ENCODE data around the gene TBC1D1. TPM values are rescaled to one million over a fixed set of nuclear protein-coding genes. Genes with fewer than 3 reads are reported as not detected.

Gene TBC1D1
- total and polyA plus RNA-seq, 2 donors (not counting 3 experiments of a cell fraction or from before 2014, with no cell fraction given), result 63.5 to 116 TPM

DNA sequence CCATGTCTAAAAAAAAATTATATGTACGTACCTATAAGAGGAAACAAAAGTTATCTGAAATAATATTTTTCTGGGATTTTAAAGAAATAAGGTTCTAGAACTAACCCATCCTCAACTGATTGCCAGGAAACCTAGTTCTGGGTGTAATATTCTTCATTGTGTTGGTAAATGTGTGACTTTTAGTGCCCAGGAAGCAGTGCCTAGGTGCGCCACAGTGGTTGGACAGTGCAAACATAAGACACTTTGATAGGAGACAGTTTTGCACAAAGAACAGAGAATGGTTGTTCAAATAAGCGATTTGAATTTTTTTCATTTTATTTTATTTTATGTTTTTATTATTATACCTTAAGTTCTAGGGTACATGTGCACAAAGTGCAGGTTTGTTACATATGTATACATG lies 47.3 kb downstream of the TBC1D1 start:
- Histone ChIP-seq H3K4me1 (ENCODE audit: control insufficient read depth, extremely low read depth, insufficient read depth, low read length) (no peaks in the 10 kb centered on the region), H3K36me3 (ENCODE audit: control insufficient read depth in 2 of 2, extremely low read depth in 1 of 2, insufficient read depth in 2 of 2, low read length in 2 of 2) (no peaks in the 10 kb centered on the region), H3K4me3 (replicated peaks in 1 of 3; ENCODE audit: insufficient read depth in 1 of 3, low read depth in 1 of 3, low read length in 3 of 3) (no peak overlapping the region), H3K9me3 (replicated peaks; ENCODE audit: control insufficient read depth, insufficient read depth, low read length) (no peaks in the 10 kb centered on the region), H3K79me2 (ENCODE audit: control insufficient read depth, insufficient read depth, low read length) (no peaks in the 10 kb centered on the region), H3K9ac (replicated peaks; ENCODE audit: extremely low read depth, insufficient read depth, low read length) (no peak overlapping the region), H3K9me1 (replicated peaks; ENCODE audit: control insufficient read depth, extremely low read depth, insufficient read depth, low read length) (no peaks in the 10 kb centered on the region), H2AFZ (ENCODE audit: low read depth, low read length) (no peak overlapping the region), H4K20me1 (replicated peaks; ENCODE audit: control insufficient read depth, extremely low read depth, insufficient read depth, low read length) (no peaks in the 10 kb centered on the region), H3K27ac (ENCODE audit: insufficient read depth, low read depth, low read length) (no peak overlapping the region), H3K4me2 (ENCODE audit: insufficient read depth, low read length) (no peak overlapping the region), H3K27me3 (ENCODE audit: control insufficient read depth in 2 of 2, insufficient read depth in 2 of 2, low read length in 2 of 2) (no peaks in the 10 kb centered on the region)
- CTCF ChIA-PET, result no interaction called here
- FAIRE-seq, result no peak
- POLR2A ChIA-PET, result no interaction called here
- DNase-seq (ENCODE audit: low read depth, low spot score), result no peak
- dilution Hi-C loops (cut with MboI; ENCODE audit: extremely low pct_ligation_motif_present, low sequenced_read_pairs) (no loop called here), intact Hi-C loops (cut with micrococcal nuclease) (no loop called here)
- BruUV-seq (replicated peaks), result no TSS peak
- TF ChIP-seq EZH2 (IDR thresholded peaks at IDR 0.05; ENCODE audit: borderline replicate concordance, low read depth, low read length, severe bottlenecking), result no peak
- TF ChIP-seq JUN (IDR thresholded peaks at IDR 0.05; ENCODE audit: borderline replicate concordance, insufficient read depth, insufficient read length, low read depth), result no peak
- no peak for TF ChIP-seq GATA2 (IDR thresholded peaks at IDR 0.05; ENCODE audit: insufficient read depth, insufficient read length, low read depth, low read length)
- TF ChIP-seq MYC (IDR thresholded peaks at IDR 0.05; ENCODE audit: low read depth, low read length), result no peak
- TF ChIP-seq, protein P1, sequence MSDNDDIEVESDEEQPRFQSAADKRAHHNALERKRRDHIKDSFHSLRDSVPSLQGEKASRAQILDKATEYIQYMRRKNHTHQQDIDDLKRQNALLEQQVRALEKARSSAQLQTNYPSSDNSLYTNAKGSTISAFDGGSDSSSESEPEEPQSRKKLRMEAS (IDR thresholded peaks at IDR 0.05; ENCODE audit: insufficient read depth, insufficient read length), result no peak
- TF ChIP-seq POLR2AphosphoS5 (IDR thresholded peaks at IDR 0.05; ENCODE audit: insufficient read depth, low read depth, low read length), result no peak

DNA sequence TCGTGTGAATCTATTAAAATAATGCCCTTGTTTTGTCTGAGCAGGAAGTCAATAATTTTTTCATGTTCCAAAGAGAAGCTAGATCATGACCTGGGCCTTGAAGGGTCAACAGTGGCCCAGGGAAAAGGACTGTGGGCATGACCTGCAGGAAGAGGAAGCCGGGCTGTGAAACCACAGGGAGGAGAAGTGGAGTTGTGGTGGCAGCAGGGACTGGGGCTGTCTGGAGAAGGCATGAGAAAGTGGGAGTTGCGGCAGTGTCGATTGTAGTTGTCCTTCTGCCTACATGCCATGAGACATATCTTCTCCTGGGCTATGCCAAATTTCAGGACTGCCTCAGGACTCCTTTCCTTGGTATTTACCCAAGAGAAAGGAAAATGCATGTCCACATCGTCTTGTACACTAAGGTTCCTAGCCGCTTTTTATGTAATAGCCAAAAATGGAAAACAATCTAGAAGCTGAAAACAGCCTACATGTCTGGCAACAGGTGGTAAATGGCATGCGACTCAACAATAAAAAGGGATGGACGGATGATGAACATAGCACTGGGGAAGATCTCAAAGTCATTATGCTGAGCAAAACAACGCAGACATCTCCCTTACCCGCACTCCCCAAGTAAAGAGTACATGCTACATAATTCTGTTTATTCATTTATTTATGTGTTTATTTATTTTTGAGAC lies 55.8 kb downstream of the TBC1D1 start:
- no peaks in the 10 kb centered on the region for H3K27me3 ChIP-seq (ENCODE audit: control insufficient read depth in 2 of 2, insufficient read depth in 2 of 2, low read length in 2 of 2)
- no peaks in the 10 kb centered on the region for H3K9me3 ChIP-seq (replicated peaks; ENCODE audit: control insufficient read depth, insufficient read depth, low read length)
- H3K4me3 ChIP-seq (replicated peaks in 1 of 3; ENCODE audit: insufficient read depth in 1 of 3, low read depth in 1 of 3, low read length in 3 of 3), result no peak overlapping the region
- intact Hi-C loops (cut with micrococcal nuclease), result no loop called here
- no peak overlapping the region for H3K9ac ChIP-seq (replicated peaks; ENCODE audit: extremely low read depth, insufficient read depth, low read length)
- no TSS peak for BruUV-seq (replicated peaks)
- no peak overlapping the region for H3K4me2 ChIP-seq (ENCODE audit: insufficient read depth, low read length)
- dilution Hi-C loops (cut with MboI; ENCODE audit: extremely low pct_ligation_motif_present, low sequenced_read_pairs), result no loop called here
- no peak overlapping the region for H2AFZ ChIP-seq (ENCODE audit: low read depth, low read length)
- TF ChIP-seq FOS (IDR thresholded peaks at IDR 0.05; ENCODE audit: borderline replicate concordance, insufficient read depth, low read length), result no peak
- no peak for TF ChIP-seq JUN (IDR thresholded peaks at IDR 0.05; ENCODE audit: borderline replicate concordance, insufficient read depth, insufficient read length, low read depth)
- TF ChIP-seq, protein P1 (IDR thresholded peaks at IDR 0.05; ENCODE audit: insufficient read depth, insufficient read length), result no peak
- TF ChIP-seq, protein P2, sequence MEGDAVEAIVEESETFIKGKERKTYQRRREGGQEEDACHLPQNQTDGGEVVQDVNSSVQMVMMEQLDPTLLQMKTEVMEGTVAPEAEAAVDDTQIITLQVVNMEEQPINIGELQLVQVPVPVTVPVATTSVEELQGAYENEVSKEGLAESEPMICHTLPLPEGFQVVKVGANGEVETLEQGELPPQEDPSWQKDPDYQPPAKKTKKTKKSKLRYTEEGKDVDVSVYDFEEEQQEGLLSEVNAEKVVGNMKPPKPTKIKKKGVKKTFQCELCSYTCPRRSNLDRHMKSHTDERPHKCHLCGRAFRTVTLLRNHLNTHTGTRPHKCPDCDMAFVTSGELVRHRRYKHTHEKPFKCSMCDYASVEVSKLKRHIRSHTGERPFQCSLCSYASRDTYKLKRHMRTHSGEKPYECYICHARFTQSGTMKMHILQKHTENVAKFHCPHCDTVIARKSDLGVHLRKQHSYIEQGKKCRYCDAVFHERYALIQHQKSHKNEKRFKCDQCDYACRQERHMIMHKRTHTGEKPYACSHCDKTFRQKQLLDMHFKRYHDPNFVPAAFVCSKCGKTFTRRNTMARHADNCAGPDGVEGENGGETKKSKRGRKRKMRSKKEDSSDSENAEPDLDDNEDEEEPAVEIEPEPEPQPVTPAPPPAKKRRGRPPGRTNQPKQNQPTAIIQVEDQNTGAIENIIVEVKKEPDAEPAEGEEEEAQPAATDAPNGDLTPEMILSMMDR (IDR thresholded peaks at IDR 0.05; ENCODE audit: extremely low read depth in 1 of 2, insufficient read depth in 1 of 2, low read depth in 1 of 2, low read length in 2 of 2), result no peak
- TF ChIP-seq POLR2A (IDR thresholded peaks at IDR 0.05; ENCODE audit: low read depth, low read length), result no peak
- no peak for TF ChIP-seq EZH2 (IDR thresholded peaks at IDR 0.05; ENCODE audit: borderline replicate concordance, low read depth, low read length, severe bottlenecking)
- TF ChIP-seq POLR2AphosphoS5 (IDR thresholded peaks at IDR 0.05; ENCODE audit: insufficient read depth, low read depth, low read length), result no peak
- TF ChIP-seq GATA2 (IDR thresholded peaks at IDR 0.05; ENCODE audit: insufficient read depth, insufficient read length, low read depth, low read length), result no peak
- TF ChIP-seq MYC (IDR thresholded peaks at IDR 0.05; ENCODE audit: low read depth, low read length), result no peak
- no peaks in the 10 kb centered on the region for H3K4me1 ChIP-seq (ENCODE audit: control insufficient read depth, extremely low read depth, insufficient read depth, low read length)
- no peak for FAIRE-seq
- H3K9me1 ChIP-seq (replicated peaks; ENCODE audit: control insufficient read depth, extremely low read depth, insufficient read depth, low read length), result no peaks in the 10 kb centered on the region
- CTCF ChIA-PET, result no interaction called here
- H4K20me1 ChIP-seq (replicated peaks; ENCODE audit: control insufficient read depth, extremely low read depth, insufficient read depth, low read length), result no peaks in the 10 kb centered on the region
- no peak overlapping the region for H3K27ac ChIP-seq (ENCODE audit: insufficient read depth, low read depth, low read length)
- no peaks in the 10 kb centered on the region for H3K36me3 ChIP-seq (ENCODE audit: control insufficient read depth in 2 of 2, extremely low read depth in 1 of 2, insufficient read depth in 2 of 2, low read length in 2 of 2)
- H3K79me2 ChIP-seq (ENCODE audit: control insufficient read depth, insufficient read depth, low read length), result no peaks in the 10 kb centered on the region
- POLR2A ChIA-PET, result no interaction called here
- DNase-seq (ENCODE audit: low read depth, low spot score), result no peak

All from endothelial cell of umbilical vein (primary cell).